OCI-LY3 (cell line): ENCODE measurements around the gene COPA.

ENCODE experiments used
- EZH2phosphoT487 ChIP-seq: fragments of 200-600 bp; shearing (Covaris generic); IDR thresholded peaks from 2 replicates; pipeline ENCODE4 v1.6.1; 2018; ENCODE audit warnings: antibody characterized with exemption, mixed run types, low read depth
- TF ChIP-seq, protein P1 (sequence below): fragments of 200-600, 300-600 bp; sonication (generic); IDR thresholded peaks from 2 replicates; pipeline ENCODE4 v1.5.1; 2014; ENCODE audit warnings: antibody characterized with exemption, low read length, low read depth

DNA sequence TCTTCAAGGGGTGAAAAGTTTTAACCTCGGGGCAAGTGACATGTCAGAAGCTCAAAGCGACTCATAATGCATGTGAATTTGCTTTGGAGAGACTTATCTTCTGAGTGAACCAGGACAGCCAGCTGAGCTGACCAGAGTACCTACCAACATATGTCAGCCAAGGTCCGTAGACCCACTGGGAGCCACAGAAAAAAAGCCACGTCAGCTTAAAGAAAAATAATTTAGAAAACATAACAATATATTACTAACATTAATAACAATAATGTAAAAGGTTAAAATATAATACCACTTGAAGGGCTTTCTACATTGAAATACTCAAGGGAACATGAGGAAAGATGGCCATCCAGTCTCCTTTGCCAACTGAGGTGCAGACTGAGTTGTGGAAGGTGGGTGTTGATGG, 65.1 kb downstream of the COPA start:
- no peak for TF ChIP-seq EZH2phosphoT487
- TF ChIP-seq, protein P1, sequence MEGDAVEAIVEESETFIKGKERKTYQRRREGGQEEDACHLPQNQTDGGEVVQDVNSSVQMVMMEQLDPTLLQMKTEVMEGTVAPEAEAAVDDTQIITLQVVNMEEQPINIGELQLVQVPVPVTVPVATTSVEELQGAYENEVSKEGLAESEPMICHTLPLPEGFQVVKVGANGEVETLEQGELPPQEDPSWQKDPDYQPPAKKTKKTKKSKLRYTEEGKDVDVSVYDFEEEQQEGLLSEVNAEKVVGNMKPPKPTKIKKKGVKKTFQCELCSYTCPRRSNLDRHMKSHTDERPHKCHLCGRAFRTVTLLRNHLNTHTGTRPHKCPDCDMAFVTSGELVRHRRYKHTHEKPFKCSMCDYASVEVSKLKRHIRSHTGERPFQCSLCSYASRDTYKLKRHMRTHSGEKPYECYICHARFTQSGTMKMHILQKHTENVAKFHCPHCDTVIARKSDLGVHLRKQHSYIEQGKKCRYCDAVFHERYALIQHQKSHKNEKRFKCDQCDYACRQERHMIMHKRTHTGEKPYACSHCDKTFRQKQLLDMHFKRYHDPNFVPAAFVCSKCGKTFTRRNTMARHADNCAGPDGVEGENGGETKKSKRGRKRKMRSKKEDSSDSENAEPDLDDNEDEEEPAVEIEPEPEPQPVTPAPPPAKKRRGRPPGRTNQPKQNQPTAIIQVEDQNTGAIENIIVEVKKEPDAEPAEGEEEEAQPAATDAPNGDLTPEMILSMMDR: no peak
